Liver (tissue), 9 donors: ENCODE results near the gene GNB1L. TPM values are rescaled to one million over a fixed set of nuclear protein-coding genes. Genes with fewer than 3 reads are reported as not detected.
"Not testable (repeated sequence)": the region's sequence is repeated elsewhere in the genome, so short reads cannot be mapped to it uniquely, and the experiment has no call there.

Experiments used
- DNase-seq: peaks from one replicate; pipeline ENCODE4 v3.0.0-alpha.2; 2017; ENCODE audit warnings: low spot score
- H3K27ac ChIP-seq, 2 donors: one replicate each; pipeline ENCODE4 v1.7.0; 2013; ENCODE audit warnings: inconsistent platforms in 2 of 2, low read length in 2 of 2, control low read depth in 1 of 2, low read depth in 1 of 2, mild to moderate bottlenecking in 1 of 2
- H3K27me3 ChIP-seq, 4 donors: one replicate each; pipeline versions ENCODE4 v1.6.1 to v1.7.0; 2013; ENCODE audit warnings: low read length in 3 of 4, inconsistent platforms in 1 of 4, mild to moderate bottlenecking in 1 of 4, moderate library complexity in 1 of 4; ENCODE audit not compliant: control insufficient read depth in 4 of 4, insufficient read depth in 4 of 4
- H3K36me3 ChIP-seq, 4 donors: one replicate each; pipeline versions ENCODE4 v1.6.1 to v1.7.0; 2013; ENCODE audit warnings: low read length in 3 of 4, mild to moderate bottlenecking in 3 of 4, low read depth in 1 of 4, moderate library complexity in 1 of 4; ENCODE audit not compliant: control insufficient read depth in 4 of 4, insufficient read depth in 3 of 4
- H3K4me1 ChIP-seq, 4 donors: one replicate each; pipeline versions ENCODE4 v1.6.1 to v1.7.0; 2013; ENCODE audit warnings: low read length in 3 of 4, mild to moderate bottlenecking in 3 of 4, moderate library complexity in 1 of 4; ENCODE audit not compliant: control insufficient read depth in 4 of 4, insufficient read depth in 4 of 4
- H3K4me3 ChIP-seq, 3 donors: one replicate each; pipeline versions ENCODE4 v1.6.1 to v1.7.0; 2013; ENCODE audit warnings: low read length in 3 of 3, control low read depth in 1 of 3, low read depth in 1 of 3, mild to moderate bottlenecking in 1 of 3
- H3K9ac ChIP-seq, 2 donors: one replicate each; pipeline ENCODE4 v1.7.0; 2013; ENCODE audit warnings: low read length in 2 of 2, mild to moderate bottlenecking in 2 of 2, moderate library complexity in 2 of 2, control low read depth in 1 of 2, low read depth in 1 of 2
- H3K9me3 ChIP-seq, 4 donors: one replicate each; pipeline versions ENCODE4 v1.6.1 to v1.7.0; 2013; ENCODE audit warnings: low read length in 3 of 4; ENCODE audit not compliant: control insufficient read depth in 4 of 4
- EGR1 ChIP-seq, 2 donors: IDR thresholded peaks; 2 replicates each; pipeline ENCODE4 v1.6.1; 2016 to 2018; ENCODE audit warnings: antibody characterized with exemption in 2 of 2, low read depth in 2 of 2
- HNF4A ChIP-seq, 2 donors: conservative IDR thresholded peaks; 2 replicates each; pipeline ENCODE4 v1.6.1; 2016; ENCODE audit warnings: antibody characterized with exemption in 2 of 2, mild to moderate bottlenecking in 2 of 2
- HNF4G ChIP-seq: IDR thresholded peaks from 2 replicates; pipeline ENCODE4 v1.6.1; 2016; ENCODE audit warnings: antibody characterized with exemption
- JUND ChIP-seq, 2 donors: IDR thresholded peaks; 2 replicates each; pipeline ENCODE4 v1.6.1; 2016; ENCODE audit warnings: antibody characterized with exemption in 2 of 2
- NR2F2 ChIP-seq: IDR thresholded peaks from 2 replicates; pipeline ENCODE4 v1.6.1; 2016; ENCODE audit warnings: antibody characterized with exemption
- RAD21 ChIP-seq, 2 donors: IDR thresholded peaks; 2 replicates each; pipeline ENCODE4 v1.6.1; 2016; ENCODE audit warnings: antibody characterized with exemption in 2 of 2, mild to moderate bottlenecking in 2 of 2
- SP1 ChIP-seq: IDR thresholded peaks from 2 replicates; pipeline ENCODE4 v1.6.1; 2018; ENCODE audit warnings: antibody characterized with exemption, mild to moderate bottlenecking
- YY1 ChIP-seq: IDR thresholded peaks from 2 replicates; pipeline ENCODE4 v1.6.1; 2016; ENCODE audit warnings: antibody characterized with exemption, mild to moderate bottlenecking
- WGBS: extraction: QIAGEN DNeasy Blood & Tissue Kit; methylation state at CpG from one replicate; pipeline ENCODE4 v1.1.7; 2013; 5-methylcytosine and 5-hydroxymethylcytosine counted together
- polyA plus RNA-seq, 2 donors: library from polyadenylated mRNA; stranded (reverse) in 1 of 2; unstranded in 1 of 2; fragments of 200-250 nt in 1 of 2; fragments of >200 nt in 1 of 2; fragmentation: Nextera tagmentation in 1 of 2; extraction: Ambion mirVana in 1 of 2; gene quantifications; one replicate each; pipeline versions ENCODE4 v1.2.1 to v1.2.3, GENCODE V29; 2013 to 2015
- total RNA-seq, 2 donors: library from RNA; depleted of rRNA; stranded (reverse); fragments of >200 nt; gene quantifications; one replicate each; pipeline ENCODE4 v1.2.3, GENCODE V29; 2014
- TF ChIP-seq, protein P1 (sequence below): IDR thresholded peaks from 2 replicates; pipeline ENCODE4 v1.6.1; 2016; ENCODE audit warnings: antibody characterized with exemption
- TF ChIP-seq, protein P2 (sequence below): IDR thresholded peaks from 2 replicates; pipeline ENCODE4 v1.6.1; 2016; ENCODE audit warnings: antibody characterized with exemption
- TF ChIP-seq, protein P3 (sequence below): fragments of 150-350 bp; IDR thresholded peaks from 2 replicates; pipeline ENCODE4 v1.5.1; 2017; ENCODE audit warnings: improper control_type of control experiment, low read depth, low read length; ENCODE audit not compliant: missing input control
- donor health status: healthy.
- donor health status: healthy.
- donor health status: healthy.
- donor health status: healthy.
- donor health status: healthy.

Gene GNB1L
- total and polyA plus RNA-seq, 4 donors: 1.5 to 3.6 (median 1.9) TPM

DNA sequence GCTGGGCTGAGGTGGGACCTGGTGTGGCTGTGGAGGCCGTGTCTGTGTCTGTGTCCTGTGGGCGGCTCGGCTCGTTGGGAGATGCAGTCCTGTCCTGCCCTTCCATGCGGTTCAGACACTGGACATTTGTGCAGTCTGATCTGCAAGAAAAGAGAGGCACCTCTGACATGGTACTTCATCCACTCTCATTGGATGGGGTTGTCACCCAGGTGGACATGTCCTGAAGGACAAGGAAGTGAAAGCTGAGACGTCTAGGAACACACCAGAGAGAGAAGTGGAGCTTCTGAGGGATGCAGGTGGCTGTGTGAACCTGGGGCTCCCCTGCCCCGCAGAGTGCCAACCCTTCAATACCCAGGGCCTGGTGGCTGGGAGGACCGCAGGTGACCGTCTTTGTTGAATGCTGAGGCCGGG, 75.7 kb downstream of the GNB1L start:
- Histone ChIP-seq H3K9me3 (no peaks in the 10 kb centered on the region), H3K9ac (no peak overlapping the region), H3K4me1 (no peaks in the 10 kb centered on the region), H3K36me3 (no peaks in the 10 kb centered on the region), H3K27ac (no peak overlapping the region), H3K27me3 (no peaks in the 10 kb centered on the region), H3K4me3 (no peak overlapping the region)
- WGBS: 91% methylated on average over 10 of the region's 10 CpGs
- TF ChIP-seq HNF4A (conservative IDR thresholded peaks at IDR 0.05): no peak
- no peak for DNase-seq

DNA sequence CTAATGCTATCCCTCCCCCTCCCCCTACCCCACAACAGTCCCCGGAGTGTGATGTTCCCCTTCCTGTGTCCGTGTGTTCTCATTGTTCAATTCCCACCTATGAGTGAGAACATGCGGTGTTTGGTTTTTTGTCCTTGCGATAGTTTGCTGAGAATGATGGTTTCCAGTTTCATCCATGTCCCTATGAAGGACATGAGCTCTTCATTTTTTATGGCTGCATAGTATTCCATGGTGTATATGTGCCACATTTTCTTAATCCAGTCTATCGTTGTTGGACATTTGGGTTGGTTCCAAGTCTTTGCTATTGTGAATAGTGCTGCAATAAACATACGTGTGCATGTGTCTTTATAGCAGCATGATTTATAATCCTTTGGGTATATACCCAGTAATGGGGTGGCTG, 77.5 kb downstream of the GNB1L start:
- 78% methylated on average over 6 of the region's 6 CpGs for WGBS

DNA sequence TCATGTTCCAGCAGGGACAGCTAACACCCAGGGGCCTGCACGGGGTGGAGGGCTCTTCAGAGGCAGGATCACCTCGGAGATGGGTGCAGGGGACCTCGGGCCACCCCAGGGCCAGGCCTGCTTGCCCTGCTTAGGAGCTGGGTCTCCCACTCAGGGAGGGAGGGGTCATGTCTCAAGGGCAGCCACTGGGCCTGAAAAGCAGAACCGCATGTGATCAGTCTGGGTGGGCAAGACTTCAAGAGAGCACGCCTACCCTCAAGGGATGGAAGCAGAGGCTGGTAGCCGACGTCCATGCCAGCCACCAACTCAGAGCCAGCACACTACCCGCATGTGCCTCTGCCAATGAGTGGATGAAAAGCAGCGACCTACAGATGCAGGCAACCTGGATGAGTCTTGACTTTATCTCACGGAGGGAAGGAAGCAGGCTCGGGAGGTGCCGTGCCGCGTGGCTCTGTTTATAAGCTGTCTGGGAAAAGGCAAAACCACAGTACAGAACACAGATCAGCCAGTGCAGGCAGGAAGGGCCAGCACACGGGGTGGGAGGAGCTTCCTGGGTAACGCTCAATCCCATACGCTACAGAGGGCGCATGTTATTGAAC, 78.1 kb downstream of the GNB1L start:
- no peaks in the 10 kb centered on the region for H3K36me3 ChIP-seq
- H3K27me3 ChIP-seq: no peaks in the 10 kb centered on the region
- H3K4me3 ChIP-seq: no peak overlapping the region
- H3K27ac ChIP-seq: no peak overlapping the region
- no peak overlapping the region for H3K9ac ChIP-seq
- no peaks in the 10 kb centered on the region for H3K9me3 ChIP-seq
- WGBS: 65% methylated on average over 18 of the region's 18 CpGs
- H3K4me1 ChIP-seq: no peaks in the 10 kb centered on the region
- no peak for DNase-seq
- TF ChIP-seq RAD21 (IDR thresholded peaks at IDR 0.05): no peak
- no peak for TF ChIP-seq HNF4G
- TF ChIP-seq, protein P1, sequence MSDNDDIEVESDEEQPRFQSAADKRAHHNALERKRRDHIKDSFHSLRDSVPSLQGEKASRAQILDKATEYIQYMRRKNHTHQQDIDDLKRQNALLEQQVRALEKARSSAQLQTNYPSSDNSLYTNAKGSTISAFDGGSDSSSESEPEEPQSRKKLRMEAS: no peak
- no peak for TF ChIP-seq SP1
- TF ChIP-seq YY1: no peak
- TF ChIP-seq EGR1 (IDR thresholded peaks at IDR 0.05; ENCODE audit: low read depth in 2 of 2): no peak
- TF ChIP-seq, protein P2, sequence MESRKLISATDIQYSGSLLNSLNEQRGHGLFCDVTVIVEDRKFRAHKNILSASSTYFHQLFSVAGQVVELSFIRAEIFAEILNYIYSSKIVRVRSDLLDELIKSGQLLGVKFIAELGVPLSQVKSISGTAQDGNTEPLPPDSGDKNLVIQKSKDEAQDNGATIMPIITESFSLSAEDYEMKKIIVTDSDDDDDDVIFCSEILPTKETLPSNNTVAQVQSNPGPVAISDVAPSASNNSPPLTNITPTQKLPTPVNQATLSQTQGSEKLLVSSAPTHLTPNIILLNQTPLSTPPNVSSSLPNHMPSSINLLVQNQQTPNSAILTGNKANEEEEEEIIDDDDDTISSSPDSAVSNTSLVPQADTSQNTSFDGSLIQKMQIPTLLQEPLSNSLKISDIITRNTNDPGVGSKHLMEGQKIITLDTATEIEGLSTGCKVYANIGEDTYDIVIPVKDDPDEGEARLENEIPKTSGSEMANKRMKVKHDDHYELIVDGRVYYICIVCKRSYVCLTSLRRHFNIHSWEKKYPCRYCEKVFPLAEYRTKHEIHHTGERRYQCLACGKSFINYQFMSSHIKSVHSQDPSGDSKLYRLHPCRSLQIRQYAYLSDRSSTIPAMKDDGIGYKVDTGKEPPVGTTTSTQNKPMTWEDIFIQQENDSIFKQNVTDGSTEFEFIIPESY: no peak
- TF ChIP-seq, protein P3, sequence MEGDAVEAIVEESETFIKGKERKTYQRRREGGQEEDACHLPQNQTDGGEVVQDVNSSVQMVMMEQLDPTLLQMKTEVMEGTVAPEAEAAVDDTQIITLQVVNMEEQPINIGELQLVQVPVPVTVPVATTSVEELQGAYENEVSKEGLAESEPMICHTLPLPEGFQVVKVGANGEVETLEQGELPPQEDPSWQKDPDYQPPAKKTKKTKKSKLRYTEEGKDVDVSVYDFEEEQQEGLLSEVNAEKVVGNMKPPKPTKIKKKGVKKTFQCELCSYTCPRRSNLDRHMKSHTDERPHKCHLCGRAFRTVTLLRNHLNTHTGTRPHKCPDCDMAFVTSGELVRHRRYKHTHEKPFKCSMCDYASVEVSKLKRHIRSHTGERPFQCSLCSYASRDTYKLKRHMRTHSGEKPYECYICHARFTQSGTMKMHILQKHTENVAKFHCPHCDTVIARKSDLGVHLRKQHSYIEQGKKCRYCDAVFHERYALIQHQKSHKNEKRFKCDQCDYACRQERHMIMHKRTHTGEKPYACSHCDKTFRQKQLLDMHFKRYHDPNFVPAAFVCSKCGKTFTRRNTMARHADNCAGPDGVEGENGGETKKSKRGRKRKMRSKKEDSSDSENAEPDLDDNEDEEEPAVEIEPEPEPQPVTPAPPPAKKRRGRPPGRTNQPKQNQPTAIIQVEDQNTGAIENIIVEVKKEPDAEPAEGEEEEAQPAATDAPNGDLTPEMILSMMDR: no peak
- TF ChIP-seq JUND (IDR thresholded peaks at IDR 0.05): no peak
- no peak for TF ChIP-seq NR2F2

More for the DNA sequence above, 77.5 kb downstream of the GNB1L start:
- H3K4me1 ChIP-seq, H3K36me3 ChIP-seq, H3K9ac ChIP-seq, H3K27ac ChIP-seq, H3K4me3 ChIP-seq, DNase-seq, H3K27me3 ChIP-seq, H3K9me3 ChIP-seq: not testable (repeated sequence)
